Stimulated activated CD4-positive, alpha-beta T cell treated with anti-CD3 and anti-CD28 coated beads, Interleukin-1b, Interleukin-23, amount 100 ng/mL, for 48 hours (primary cell): Measurements from ENCODE around the gene ASIC2.

Experiments used
- DNase-seq: peaks from one replicate; pipeline ENCODE4 v3.0.0-alpha.2; 2020

ASIC2 gene

GRCh38 chr17:33202796-33203495 is 90.1 kb downstream of the ASIC2 start:
- DNase-seq, result no peak

DNA sequence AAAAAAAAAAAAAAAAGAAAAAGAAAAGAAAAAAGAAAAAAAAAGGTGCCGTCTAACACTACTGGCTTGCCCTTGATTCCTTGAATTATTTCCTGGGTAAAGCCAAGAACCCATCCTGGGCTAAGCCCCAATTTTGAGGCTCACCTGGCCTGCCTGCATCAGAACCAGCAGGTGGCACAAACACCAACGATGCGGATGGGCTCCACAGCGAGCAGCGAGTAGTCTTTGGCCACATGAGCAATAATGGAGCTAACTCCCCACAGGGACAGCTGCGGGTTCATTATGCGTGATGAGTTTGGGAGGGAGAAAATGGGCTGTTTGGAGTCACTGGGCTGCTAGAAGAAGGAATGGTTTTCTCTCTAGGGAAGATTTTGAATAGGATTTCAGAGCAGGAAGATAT is 91.1 kb downstream of the ASIC2 start:
- DNase-seq, result no peak

- no peak for DNase-seq
Measured at GRCh38 chr17:33201283-33201682, 91.8 kb downstream of the ASIC2 start.

DNA sequence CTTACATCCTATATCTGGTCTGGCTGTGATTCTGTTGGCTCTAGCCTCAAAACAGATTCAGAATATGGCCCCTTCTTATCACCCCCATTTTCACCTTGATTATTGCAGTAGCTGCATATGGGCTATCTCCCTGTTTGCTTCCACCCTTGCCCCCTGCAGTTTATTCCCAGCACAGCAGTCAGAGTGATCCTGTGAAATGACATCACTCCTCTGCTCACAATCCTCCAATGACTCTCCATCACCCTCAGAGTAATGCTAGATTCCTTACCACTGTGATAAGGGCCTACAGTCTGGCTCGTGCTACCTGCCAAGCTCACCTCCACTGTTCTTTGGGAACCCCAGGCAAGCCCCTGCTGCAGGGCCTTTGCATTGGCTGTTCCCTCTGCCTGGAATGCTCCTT is 92.5 kb downstream of the ASIC2 start:
- no peak for DNase-seq

GRCh38 chr17:33199571-33200510 is 93.3 kb downstream of the ASIC2 start:
- no peak for DNase-seq

DNA sequence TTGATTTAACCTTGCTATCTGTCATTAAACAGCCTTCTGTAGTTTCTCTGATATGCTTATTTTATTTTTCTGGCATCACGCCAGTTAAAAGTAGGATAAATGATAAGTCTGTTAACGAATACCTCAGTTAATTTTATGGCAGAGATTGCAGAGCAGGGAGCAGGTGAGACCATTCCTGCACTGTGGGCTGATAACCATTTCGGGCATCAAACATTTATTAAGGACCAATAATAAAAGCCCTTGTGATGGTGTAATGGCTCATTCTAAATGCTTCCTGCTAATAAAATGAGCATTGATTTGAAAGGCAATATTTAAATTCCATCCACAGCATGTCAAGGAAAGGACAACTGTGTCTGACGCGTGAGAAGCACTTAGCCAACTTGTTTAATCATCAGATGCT is 94.1 kb downstream of the ASIC2 start:
- no peak for DNase-seq

DNA sequence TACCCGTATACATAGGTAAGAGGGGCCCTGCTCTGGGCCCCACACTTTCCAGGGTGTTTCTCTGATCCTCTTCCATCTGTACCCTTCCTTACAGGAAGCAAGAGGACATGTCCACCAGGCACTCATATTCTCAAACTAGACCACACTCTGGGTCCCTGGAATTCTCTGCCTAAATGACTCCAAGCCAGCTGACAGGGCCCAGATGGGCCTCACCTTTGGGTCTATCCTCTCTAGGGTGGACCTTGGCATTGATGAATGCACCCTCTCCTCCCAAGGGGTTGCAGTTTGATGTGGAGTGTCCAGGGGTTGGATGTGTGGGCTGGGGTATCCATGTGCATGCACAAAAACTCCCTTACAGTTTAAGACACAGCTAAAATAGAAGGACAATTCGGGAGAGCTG is 95.8 kb downstream of the ASIC2 start:
- DNase-seq, result no peak

GRCh38 chr17:33196883-33197282 is 96.2 kb downstream of the ASIC2 start:
- DNase-seq, result no peak

DNA sequence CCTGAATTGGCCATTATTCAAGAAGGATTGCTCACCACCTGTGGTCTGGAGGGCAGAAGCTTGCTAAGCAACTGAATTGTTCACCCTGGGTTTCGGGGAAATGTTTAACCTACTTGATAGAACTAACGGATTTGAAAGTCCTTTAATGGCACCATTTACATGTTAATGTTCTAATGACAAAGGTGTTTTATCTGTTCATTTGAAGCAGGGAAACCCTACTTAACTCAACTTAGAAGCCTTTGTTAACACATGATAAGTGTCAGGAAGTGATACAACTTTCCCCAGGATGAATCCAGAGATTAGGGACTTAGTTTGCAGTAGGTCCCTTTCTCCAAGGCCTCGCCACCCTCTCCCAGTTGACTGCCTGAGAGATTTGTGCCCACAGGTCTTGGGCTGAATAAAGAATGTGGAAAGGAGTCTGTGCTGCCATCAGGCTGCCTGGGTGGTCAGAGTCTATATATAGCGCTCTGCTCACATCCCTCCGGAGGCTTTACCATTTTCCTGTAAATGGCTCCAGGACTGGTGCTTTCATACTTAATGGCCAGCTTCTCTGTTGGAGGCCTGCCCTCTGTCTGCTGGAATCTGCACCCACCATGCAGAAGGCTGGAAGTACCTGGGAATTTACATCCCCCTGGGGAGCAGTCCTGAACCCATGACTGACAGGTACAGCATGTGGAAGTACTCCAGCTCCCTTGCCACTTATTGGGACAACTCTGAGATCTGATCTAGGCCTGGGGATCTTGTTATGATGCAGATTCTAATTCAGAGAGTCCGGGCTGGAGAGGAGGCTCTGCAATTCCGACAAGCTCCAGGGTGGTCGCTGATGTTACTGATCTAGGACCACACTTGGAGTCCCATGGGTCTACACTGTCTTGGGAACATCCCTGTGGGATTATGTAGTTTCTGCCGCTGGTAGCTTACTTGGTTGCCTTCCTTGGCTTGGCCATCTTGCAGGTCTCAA is 99.9 kb downstream of the ASIC2 start:
- DNase-seq, result no peak

DNA sequence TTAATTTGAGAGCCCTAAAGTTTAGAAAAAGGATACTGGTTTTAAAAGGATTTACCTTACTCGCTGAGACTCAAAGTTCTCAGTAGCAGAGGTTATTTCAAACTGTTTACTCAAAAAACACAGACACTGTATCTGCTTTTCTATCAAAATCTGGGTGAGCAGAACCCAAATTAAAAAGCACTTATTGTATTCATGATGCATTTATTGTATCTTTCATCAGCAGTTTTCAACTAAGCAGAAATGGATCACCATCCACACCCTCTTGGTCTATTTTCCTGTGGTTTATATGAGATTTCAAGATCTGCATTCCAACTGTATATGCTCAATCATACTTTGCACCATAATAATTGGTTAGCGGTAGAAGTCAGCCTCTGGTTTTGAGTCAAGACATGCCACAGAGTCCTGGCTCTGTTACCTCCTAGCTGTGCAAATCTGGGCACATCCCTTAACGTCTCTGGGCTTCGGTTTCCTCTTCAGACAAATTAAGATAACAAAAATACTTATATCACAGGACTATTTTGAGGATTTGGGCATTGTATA is 109.5 kb downstream of the ASIC2 start:
- DNase-seq, result no peak

DNA sequence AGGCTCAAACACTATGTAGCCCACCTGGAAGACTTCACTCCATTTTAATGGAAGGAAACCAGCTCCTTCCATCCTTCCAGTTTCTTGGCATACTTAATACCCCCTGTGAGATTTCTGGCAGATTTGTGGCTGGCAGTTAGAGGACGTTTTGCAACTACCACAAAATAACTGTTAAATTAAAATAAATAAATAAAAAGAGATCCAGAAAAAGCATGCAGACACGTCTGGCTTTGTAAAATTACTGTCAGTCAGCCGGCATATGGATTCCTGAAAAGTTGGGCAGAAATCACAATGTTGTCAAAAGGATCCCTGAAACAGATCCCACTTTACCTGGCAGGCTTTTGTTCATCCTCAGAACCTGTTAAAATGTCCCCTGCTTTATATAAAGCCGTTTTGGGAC is 113.9 kb downstream of the ASIC2 start:
- no peak for DNase-seq

GRCh38 chr17:33178681-33179080 is 114.4 kb downstream of the ASIC2 start:
- DNase-seq, result no peak

DNA sequence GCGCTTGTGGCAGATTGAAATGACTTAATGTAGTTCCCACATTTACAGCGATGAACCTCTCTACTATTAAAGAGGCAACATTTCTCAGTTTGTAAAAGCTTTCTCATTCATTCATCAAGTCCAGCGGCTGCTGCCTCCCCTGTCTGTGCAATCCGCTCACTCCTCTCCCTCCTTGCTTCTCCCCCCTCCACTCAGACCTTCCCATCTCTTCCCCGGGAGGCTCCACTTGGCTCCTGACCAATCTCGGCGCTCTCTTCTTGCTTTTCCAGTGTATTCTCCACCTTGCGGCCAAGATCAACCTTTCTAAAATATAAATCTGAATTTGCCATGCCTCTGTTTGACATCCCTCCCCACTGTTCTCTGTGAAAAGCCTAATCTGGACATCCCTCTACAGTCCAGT is 117.5 kb downstream of the ASIC2 start:
- no peak for DNase-seq

DNA sequence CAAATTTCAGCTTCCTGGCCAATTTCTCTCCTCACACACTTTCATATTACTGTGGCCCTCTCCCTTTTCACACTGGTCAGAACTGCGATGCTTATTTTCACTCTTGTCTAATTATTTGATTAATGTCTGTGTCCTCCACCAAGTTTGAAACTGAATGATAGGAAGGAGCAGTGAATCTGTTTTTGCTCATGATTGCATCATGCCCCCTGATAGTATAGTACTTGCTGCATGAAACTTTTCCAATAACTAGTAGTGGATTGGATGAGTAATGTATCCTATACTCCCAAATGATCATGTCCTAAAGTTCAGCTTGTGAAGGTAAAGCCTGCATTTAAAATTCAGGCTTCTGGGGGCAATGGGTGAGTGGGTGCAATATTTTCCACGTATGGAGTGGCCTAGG is 121.2 kb downstream of the ASIC2 start:
- DNase-seq, result no peak

DNA sequence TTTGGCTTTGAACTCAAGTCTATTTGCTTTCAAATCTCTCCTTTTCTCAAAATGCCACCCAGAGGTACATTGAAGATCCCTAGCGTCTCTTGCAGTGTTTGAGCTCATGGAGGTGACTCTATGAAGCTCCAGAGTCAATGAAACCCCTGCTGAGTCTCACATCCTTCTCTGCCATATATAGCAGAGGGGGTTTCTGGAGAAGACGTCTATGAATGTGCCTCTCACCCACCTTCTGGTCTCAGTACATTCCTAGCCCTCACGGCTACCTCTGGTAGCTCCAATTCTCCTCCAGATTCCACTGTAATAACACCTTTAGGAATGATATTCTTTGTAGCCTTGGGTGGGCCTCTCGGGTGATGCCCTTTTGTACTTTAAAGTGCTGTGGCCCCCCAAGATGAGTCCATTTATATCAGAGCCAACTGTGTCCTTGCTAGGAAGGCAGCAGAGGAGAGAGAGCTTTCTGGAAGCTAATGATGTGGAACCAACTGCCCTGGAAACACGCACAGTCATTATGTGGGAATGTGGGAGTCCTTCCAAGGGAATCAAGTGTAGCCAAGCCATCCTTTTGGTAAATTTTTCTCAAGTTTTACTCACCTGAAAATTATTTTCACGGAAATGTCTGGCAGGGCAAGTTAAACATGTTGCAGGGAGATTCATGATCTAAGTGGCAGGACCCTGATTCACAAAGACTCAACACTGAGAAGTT is 123.4 kb downstream of the ASIC2 start:
- DNase-seq, result no peak

DNA sequence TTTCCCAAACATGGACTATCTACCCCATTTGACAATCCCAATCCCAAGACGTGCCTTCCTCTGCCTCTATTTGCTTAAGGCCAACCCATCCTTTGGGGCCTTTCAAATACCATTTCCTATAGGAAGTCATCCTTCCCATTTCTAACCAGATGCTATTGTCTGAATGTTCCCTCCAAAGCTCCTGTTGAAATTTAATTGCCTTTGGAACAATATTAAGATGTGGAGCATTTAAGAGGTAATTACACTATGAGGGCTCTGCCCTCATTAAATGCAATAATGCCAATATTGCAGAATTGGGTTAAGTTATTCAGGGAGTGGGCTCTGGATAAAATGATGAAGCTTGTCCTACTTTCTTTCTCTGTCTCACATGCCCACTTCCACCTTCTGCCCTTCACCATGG is 125.4 kb downstream of the ASIC2 start:
- DNase-seq, result no peak

DNA sequence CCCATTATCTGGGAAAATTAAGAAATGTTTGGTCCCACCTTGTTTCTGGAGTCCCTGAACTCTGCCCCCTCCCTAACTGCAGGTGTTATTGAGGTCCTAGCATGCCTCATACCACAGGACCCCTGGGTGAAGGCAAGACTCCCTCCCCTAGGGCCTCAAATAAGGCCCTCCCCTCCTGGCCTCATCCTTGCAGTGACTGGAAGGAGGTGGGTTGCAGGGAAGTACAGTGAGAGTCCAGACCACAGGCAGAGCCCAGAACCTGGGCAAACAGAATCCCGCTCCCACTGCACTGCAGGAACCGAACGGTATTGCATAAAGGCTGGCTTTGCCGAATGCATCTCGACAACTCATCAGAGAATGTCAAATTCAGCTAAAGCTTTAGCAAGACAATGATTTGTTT is 126.6 kb downstream of the ASIC2 start:
- DNase-seq, result no peak

DNA sequence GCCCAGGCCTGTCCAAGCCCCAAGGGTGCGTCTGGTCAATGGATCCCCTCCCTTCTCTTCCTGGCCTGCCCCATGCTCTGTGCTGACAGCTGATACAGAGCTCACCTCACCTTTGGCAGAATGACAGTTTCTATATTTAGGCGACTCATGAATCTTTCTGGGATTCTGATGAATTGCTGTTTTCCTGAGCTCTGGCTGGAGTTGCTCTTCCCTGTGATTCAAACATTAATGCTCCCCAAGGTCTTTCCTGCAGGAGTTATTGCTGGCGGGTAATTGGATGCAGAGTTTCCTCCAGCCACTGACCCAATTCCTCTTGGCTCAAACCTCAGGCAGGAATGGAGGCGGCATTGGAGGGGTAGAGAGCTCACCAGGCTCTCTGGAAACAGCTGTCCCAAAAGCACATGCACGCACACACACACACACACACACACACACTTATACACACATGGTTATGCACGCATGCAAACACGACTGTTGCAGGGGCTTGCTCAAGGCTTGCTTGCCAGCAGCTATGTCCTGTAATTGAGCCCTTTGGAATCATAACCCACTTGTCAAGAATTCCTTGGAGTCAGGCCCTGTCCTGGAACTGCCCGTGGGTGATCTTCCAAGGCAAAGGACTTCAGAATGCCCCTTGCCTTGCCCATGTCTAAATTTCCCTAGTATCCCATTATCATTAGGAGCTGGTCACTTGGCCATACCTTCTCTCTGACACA is 128.8 kb downstream of the ASIC2 start:
- no peak for DNase-seq

GRCh38 chr17:33163533-33164168 is 129.4 kb downstream of the ASIC2 start:
- no peak for DNase-seq

DNA sequence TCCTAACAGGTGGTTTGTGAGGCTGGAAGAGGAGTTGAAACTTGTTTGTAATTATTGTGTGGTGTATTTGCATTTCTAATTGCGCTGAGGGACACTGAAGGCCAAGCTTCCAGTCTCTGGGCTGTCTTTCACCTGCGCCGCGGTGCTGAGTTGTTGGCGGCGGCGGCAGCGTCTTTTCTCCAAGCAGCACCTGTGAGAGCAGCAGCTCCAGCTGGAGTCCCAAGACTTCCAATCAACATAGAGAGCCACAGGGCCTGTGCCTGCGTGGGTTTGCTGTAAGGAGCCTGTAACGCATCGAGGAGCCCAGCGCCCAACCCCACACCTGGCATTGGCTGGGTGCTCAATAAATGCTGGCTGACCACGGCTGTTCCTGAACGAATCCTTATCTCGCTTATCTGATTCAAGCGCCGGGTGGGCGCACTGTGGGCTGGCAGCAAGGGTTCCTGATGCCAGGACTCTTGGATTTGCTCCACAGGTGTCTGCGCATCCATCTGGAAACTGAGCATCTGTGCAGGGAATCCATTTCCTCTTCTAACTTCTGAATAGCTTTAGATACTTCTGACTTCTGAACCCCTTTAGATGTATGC is 138.1 kb downstream of the ASIC2 start:
- no peak for DNase-seq

- no peak for DNase-seq
Measured at GRCh38 chr17:33152783-33153182, 140.3 kb downstream of the ASIC2 start.
